H1 (cell line): Measurements from ENCODE around the gene LCE1F. TPM values are rescaled to one million over a fixed set of nuclear protein-coding genes. Genes with fewer than 3 reads are reported as not detected.

Experiments used
- polyA plus RNA-seq, 7 experiments: library from polyadenylated mRNA; depleted of rRNA in 3 of 7; stranded (reverse) in 5 of 7; unstranded in 2 of 7; fragments of >200 nt in 5 of 7; fragments of 200-250 nt in 2 of 7; gene quantifications; 1 replicate in 5 of 7; 2 replicates in 1 of 7; 4 replicates in 1 of 7; pipeline versions ENCODE4 v1.2.1 to v1.2.3, GENCODE V29; 2011 to 2013; ENCODE audit warnings: missing spikeins in 2 of 7, mixed read lengths in 2 of 7
- total RNA-seq: library from RNA; stranded (reverse); fragmentation: NEBNext Ultra II Directional; extraction: Animal tissue kit (Norgen Biotek cat#: 25700); gene quantifications from 2 replicates; pipeline ENCODE4 v1.2.1, GENCODE V29; 2021
- TF ChIP-seq, protein P1 (sequence below), 3 experiments: IDR thresholded peaks; 1 replicate in 2 of 3; 2 replicates in 1 of 3; pipeline versions ENCODE4 v1.5.1 to v1.6.1; 2011; ENCODE audit warnings: low read length in 3 of 3, mild to moderate bottlenecking in 3 of 3, inconsistent platforms in 2 of 3, low read depth in 1 of 3, moderate library complexity in 1 of 3; ENCODE audit not compliant: insufficient read depth in 1 of 3; ENCODE audit errors: control extremely low read depth in 1 of 3

The LCE1F gene
- total and polyA plus RNA-seq, 2 of the 8 experiments (the other 6 are each of a cell fraction or from before 2014, with no cell fraction given) = not detected

DNA sequence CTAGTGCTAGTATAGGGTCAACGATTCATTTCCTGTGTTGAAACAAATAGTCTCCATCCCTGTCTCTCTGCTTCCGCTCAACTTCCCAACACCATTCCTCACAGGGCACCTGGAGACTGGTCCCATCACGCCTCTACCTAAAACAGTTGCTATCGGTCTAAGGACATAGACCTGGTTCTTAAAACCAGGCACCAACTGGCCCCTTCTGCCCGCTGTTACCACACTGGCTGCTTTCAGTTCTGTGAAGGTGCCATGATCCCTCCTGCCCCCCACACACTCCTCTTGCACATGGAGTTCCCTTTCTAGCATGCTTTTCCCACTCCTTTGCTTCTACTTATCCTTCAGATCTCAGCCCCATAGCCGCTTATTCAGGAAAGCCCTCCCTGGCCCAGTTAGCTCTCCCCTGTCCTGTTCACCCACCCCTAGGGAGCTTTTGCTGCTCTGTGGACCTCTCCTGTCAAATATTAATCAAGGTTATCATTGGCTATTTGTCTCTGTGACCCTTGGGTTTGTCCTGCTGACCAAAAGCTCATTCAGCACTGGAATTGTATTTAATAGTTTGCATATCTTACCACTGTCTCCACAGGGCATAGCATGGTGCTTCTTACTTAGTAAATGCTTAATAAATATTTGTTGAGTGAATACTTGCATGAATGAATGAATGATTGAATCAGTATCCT is 29.0 kb upstream of the LCE1F start (continued):
- TF ChIP-seq, protein P1, sequence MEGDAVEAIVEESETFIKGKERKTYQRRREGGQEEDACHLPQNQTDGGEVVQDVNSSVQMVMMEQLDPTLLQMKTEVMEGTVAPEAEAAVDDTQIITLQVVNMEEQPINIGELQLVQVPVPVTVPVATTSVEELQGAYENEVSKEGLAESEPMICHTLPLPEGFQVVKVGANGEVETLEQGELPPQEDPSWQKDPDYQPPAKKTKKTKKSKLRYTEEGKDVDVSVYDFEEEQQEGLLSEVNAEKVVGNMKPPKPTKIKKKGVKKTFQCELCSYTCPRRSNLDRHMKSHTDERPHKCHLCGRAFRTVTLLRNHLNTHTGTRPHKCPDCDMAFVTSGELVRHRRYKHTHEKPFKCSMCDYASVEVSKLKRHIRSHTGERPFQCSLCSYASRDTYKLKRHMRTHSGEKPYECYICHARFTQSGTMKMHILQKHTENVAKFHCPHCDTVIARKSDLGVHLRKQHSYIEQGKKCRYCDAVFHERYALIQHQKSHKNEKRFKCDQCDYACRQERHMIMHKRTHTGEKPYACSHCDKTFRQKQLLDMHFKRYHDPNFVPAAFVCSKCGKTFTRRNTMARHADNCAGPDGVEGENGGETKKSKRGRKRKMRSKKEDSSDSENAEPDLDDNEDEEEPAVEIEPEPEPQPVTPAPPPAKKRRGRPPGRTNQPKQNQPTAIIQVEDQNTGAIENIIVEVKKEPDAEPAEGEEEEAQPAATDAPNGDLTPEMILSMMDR (IDR thresholded peaks at IDR 0.05; ENCODE audit: control extremely low read depth in 1 of 3, insufficient read depth in 1 of 3, low read depth in 1 of 3, low read length in 3 of 3) = no peak
- TF ChIP-seq, all 59 proteins: peak for 0
